H4 (cell line): ENCODE results near the gene GADD45A. TPM values are rescaled to one million over a fixed set of nuclear protein-coding genes. Genes with fewer than 3 reads are reported as not detected.

Experiments used
- total RNA-seq: library from RNA; depleted of rRNA; stranded (reverse); fragments of >200 nt; shearing (Covaris generic); gene quantifications from 2 replicates; pipeline ENCODE4 v1.2.3, GENCODE V29; 2014; rRNA removed

The GADD45A gene
- total RNA-seq, 1 experiment from 2014 or later: 44.6 TPM

Other genes with a start within 250 kb of the GADD45A start
- gene GNG12, start 148.3 kb downstream of the GADD45A start, total RNA-seq: 136 and 167 TPM in 2 replicates